Left forelimb (tissue), 1 donor: ENCODE results near the gene SPSB3.
"Not testable (repeated sequence)": the region's sequence is repeated elsewhere in the genome, so short reads cannot be mapped to it uniquely, and the experiment has no call there.

Experiments
- DNase-seq: peaks from one replicate; pipeline ENCODE4 v3.0.0-alpha.2; 2018; ENCODE audit warnings: low spot score

The SPSB3 gene

GRCh38 chr16:1816396-1817275, 34.3 kb upstream of the SPSB3 start:
- DNase-seq: no peak

GRCh38 chr16:1815461-1815860, 33.1 kb upstream of the SPSB3 start:
- DNase-seq: no peak

GRCh38 chr16:1812732-1813163, 30.4 kb upstream of the SPSB3 start:
- no peak for DNase-seq

- DNase-seq: no peak
These were observed 28.2 kb upstream of the SPSB3 start for GRCh38 chr16:1810536-1810935.

GRCh38 chr16:1810106-1810505, 27.7 kb upstream of the SPSB3 start:
- DNase-seq: no peak

- no peak for DNase-seq
These were observed 27.0 kb upstream of the SPSB3 start for GRCh38 chr16:1809281-1809801.

GRCh38 chr16:1808691-1809090, 26.3 kb upstream of the SPSB3 start:
- DNase-seq: no peak

GRCh38 chr16:1807626-1808025, 25.3 kb upstream of the SPSB3 start:
- DNase-seq: no peak

- DNase-seq: no peak
These were observed 18.3 kb upstream of the SPSB3 start for GRCh38 chr16:1800701-1801100.

GRCh38 chr16:1799263-1799662, 16.9 kb upstream of the SPSB3 start:
- DNase-seq: not testable (repeated sequence)

GRCh38 chr16:1794908-1795666, 12.7 kb upstream of the SPSB3 start:
- no peak for DNase-seq

GRCh38 chr16:1794221-1794871, 12.0 kb upstream of the SPSB3 start:
- no peak for DNase-seq

- DNase-seq: no peak
These were observed 11.3 kb upstream of the SPSB3 start, which contains the start of gene IGFALS for GRCh38 chr16:1793578-1794220. IGFALS (minus strand) TSS chr16:1793705; CDS start chr16:1793652, 53 bp downstream.

GRCh38 chr16:1792836-1793577, 10.6 kb upstream of the SPSB3 start:
- no peak for DNase-seq

GRCh38 chr16:1791943-1792812, 9.8 kb upstream of the SPSB3 start:
- DNase-seq: no peak

GRCh38 chr16:1791256-1791942, 9.0 kb upstream of the SPSB3 start:
- no peak for DNase-seq

GRCh38 chr16:1790611-1791255, 8.4 kb upstream of the SPSB3 start:
- no peak for DNase-seq

GRCh38 chr16:1790261-1790610, 7.9 kb upstream of the SPSB3 start:
- no peak for DNase-seq

- no peak for DNase-seq
These were observed 7.3 kb upstream of the SPSB3 start for GRCh38 chr16:1789643-1790045.
